GM21723 (cell line): ENCODE results near the gene ADAMTS15.
"Not testable (repeated sequence)": the region's sequence is repeated elsewhere in the genome, so short reads cannot be mapped to it uniquely, and the experiment has no call there.

Source experiments
- ATAC-seq: cut with Tn5 transposase; IDR thresholded peaks from one replicate; pipeline ENCODE4 v1.9.1; 2021; ENCODE audit warnings: mild to moderate bottlenecking, moderate library complexity; ENCODE audit not compliant: unreplicated experiment

Gene ADAMTS15

DNA sequence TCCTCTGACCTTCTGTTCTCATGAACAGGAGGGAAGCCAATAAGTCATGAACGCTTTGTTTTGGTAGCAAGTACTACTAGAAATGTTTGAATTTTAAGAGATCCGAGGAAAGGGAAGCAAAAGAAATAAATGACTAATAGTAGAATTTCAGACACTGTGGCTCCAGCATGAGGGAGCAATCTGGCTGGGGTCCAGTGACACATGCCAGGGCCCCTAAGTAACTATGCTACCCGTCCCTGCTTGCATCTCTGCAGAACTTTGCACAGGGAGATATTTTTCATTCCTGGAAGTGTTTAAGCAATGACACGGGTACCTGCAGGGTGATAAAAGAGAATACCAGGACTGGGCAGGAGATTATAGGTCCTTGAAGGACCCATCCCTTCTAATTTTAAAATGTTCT is 12.8 kb upstream of the ADAMTS15 start:
- ATAC-seq: no peak

DNA sequence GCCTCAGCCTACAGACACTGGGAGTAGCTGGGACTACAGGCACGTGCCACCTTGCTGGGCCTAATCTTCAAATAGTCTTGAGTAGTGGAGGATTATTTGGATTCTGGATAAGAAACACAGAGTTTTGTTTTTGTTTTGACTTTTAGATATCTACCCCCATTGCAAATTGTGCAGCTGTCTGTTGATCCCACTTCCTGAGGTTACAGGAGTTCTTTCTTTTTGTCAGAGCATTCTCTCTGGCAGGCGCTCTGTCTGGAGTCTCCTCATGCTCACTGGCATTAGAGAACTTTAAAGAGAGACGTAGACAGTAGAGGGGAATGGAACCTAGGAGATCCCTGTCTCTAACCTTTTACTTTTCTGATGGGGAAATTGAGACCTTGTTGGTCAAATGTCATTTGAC is 12.3 kb upstream of the ADAMTS15 start:
- ATAC-seq: no peak

DNA sequence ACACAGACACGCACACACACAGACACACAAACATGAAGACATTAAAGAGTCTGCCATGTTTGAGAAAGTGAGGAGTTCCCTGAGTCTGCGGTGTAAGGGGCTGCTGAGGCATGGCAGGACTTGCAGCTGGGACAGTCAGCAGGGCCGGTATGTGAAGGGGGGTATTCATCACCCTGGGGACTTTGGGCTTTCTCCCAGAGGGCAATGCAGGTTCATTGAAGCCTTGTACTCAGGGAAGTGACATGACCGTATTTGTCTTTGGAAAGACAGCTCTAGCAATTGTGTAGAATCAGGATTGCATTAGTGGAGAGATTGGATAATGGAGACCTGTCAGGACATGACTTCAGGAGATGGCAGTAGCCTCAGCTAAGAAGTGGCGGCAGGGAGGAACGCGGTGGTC is 10.6 kb upstream of the ADAMTS15 start:
- ATAC-seq: no peak

DNA sequence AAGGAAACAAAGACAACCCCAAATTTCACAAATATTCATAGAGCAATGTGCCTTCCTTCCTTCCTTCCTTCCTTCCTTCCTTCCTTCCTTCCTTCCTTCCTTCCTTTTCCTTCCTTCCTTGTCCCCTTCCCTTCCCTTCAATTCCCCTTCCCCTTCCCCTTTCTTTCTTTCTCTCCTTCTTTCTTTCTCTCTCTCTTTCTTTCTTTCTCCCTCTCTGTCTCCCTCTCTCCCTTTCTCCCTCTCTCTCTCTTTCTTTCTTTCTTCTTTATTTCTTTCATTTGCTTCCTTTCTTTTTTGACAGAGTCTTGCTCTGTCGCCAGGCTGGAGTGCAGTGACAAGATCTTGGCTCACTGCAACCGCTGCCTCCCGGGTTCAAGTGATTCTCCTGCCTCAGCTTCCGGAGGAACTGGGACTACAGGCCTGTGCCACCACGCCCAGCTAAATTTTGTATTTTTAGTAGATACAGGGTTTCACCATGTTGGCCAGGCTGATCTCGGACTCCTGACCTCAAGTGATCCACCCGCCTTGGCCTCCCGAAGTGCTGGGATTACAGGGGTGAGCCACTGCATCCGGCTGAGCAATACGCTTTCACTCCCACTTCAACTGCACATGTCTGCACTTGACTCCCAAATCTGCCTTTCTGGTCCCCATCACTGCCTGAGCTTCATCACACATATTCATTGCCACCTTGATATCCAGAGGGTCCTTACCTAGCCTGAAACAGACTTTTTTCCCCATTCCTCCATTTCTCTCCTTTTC is 9.9 kb upstream of the ADAMTS15 start:
- ATAC-seq: not testable (repeated sequence)

DNA sequence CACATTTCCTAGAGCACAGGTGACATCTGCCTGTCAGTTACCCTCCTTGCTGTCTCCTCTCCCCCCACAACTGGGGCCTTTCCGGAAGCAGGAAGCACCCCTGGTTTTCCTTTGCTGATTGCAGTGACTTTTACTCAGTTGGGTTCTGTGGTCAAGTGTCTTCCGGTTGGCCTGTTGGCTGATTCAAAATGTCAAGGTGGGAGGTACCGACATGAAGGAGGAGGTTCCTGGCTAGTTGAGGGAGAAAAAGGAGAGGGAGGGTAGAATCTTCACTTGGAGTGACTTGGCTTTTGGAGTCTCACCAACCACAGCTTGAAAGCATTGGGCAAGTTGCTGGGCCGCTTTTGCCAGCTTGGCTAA is 9.3 kb upstream of the ADAMTS15 start:
- no peak for ATAC-seq

DNA sequence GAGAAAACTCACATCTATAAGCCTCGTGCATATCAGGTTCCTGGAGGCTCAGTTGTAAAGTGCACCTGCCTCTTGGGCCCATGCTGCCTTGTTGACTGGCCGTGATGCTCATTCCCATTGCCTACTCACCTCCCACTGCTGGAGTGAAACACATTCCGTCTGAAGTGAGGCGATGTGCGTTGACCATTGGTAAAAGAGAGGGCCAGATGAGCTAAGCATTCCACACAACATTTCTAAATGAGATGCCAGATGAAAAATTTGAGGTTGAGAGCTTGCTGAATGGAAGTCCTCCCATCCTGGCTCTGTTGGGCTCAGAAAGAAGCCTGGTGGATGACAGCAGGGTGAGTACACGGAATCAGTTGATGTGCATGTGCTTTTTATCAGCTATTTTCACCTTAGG is 8.6 kb upstream of the ADAMTS15 start:
- no peak for ATAC-seq

DNA sequence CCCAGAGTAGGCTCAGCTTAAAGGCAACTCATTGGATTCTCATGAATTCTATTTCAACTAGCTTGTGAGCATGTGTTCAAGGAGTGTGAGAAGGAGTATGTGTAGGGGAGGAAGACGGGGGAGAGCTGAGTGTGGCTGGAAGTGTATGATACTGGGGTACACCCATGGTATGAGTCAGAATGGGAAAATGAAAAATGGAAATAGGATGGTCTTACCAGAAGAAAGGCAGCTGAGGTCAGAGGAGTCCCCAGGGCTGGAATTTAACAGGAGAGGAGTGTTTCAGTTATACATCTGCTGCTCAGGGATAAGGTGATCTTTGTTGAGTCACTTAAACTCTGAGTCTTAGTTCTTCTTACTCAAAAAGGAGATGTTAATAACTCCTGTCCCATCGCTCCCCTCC is 6.7 kb upstream of the ADAMTS15 start:
- no peak for ATAC-seq

DNA sequence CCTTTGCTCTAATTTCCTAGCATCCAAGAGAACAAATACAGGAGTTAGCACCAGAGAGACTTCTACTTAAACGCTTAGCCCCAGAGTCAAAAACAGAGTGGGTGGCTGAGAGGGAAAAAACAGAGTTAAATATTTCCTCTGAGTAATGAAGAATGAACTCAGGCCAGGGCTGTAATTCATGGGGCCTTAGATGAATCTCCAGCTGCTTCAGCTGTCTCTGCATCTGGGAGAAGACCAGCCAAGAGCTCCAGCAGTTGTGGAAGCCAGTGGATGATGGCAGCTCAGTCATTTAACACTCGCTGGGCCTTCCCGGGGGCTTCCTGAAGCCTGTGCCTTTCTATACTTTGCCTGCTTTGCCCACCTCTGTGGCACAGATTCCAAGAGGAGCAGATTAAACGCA is 5.7 kb upstream of the ADAMTS15 start:
- no peak for ATAC-seq

DNA sequence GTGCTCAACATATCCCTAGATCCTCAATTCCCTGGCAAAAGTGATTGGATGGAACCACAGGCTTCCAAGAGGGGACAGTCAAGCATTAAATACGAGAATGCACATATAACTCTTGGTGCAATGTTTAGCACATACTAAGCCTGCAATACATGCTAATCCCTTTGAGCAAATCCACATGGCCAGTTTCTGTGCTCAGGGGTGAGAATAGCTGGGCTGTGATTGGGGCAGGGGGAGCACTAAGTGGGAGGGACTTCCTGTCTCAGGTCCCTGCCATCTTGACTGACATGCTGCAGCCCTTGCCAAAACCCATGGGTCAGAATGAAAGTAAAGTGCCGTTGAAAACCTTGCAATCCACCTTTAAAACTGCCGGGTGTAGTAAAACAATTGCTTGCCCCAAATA is 2.7 kb upstream of the ADAMTS15 start:
- ATAC-seq: no peak

DNA sequence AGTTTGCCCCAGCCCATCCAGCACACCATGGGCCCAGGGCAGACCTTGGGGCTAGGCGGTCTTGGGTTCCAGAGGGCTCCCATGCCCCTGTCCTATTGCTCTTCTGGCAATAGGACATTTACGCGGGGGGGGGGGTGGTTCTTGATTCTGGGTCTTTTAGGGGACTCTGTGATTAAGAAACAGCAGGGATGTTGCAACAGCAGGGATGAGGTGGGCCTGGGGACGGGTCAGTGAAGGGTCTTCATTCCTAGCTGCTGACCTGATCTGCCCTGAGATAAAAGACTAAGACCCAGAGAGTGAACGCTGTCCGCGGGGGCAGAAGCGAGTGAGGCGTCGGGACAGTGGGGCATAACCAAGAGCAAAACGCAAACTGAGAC is 418 bp upstream of the ADAMTS15 start:
- no peak for ATAC-seq

DNA sequence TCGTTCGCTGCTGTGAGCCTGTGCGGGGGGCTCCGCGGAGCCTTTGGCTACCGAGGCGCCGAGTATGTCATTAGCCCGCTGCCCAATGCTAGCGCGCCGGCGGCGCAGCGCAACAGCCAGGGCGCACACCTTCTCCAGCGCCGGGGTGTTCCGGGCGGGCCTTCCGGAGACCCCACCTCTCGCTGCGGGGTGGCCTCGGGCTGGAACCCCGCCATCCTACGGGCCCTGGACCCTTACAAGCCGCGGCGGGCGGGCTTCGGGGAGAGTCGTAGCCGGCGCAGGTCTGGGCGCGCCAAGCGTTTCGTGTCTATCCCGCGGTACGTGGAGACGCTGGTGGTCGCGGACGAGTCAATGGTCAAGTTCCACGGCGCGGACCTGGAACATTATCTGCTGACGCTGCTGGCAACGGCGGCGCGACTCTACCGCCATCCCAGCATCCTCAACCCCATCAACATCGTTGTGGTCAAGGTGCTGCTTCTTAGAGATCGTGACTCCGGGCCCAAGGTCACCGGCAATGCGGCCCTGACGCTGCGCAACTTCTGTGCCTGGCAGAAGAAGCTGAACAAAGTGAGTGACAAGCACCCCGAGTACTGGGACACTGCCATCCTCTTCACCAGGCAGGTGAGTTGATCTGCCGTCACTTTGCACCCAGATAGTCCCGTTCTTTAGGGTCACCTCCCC is 1.0 kb downstream of the ADAMTS15 start:
- ATAC-seq: no peak

DNA sequence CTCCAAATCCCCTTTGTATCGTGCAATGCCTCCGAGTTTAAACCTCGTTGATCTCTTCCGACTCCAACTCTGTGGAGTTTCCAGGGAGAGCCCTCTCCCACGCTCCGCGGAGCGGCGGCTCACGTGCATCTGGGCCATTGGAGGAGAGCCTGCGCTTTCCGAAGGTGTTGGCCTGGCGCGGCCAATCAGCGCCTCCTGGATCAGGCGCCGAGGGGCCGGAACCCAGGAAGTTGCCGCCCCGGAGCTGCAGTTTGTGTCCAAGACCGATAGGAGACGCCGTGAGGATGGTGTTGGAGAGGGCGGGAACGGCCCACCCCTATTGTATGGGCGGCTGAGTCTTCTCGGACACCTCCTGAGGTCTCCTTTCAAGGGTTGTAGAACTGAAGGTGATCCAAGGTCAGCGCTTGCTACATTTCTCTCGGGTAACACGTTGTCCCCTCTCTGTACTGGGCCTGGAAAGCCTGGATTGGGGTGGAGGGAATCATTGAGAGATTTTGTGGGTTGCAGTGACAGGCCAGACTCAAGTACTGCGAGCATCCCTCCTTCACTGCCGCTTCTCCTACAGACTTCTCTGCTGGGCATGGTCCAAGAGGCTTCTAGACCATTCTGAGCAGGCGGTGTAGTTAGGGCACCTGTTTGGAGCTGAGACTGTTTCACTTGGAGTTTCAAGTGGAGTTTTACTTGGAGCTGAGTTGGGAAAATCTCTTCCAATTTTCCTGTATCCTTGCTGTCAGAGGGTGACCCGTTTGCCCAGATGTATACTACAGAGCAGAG is 1.7 kb downstream of the ADAMTS15 start:
- no peak for ATAC-seq

DNA sequence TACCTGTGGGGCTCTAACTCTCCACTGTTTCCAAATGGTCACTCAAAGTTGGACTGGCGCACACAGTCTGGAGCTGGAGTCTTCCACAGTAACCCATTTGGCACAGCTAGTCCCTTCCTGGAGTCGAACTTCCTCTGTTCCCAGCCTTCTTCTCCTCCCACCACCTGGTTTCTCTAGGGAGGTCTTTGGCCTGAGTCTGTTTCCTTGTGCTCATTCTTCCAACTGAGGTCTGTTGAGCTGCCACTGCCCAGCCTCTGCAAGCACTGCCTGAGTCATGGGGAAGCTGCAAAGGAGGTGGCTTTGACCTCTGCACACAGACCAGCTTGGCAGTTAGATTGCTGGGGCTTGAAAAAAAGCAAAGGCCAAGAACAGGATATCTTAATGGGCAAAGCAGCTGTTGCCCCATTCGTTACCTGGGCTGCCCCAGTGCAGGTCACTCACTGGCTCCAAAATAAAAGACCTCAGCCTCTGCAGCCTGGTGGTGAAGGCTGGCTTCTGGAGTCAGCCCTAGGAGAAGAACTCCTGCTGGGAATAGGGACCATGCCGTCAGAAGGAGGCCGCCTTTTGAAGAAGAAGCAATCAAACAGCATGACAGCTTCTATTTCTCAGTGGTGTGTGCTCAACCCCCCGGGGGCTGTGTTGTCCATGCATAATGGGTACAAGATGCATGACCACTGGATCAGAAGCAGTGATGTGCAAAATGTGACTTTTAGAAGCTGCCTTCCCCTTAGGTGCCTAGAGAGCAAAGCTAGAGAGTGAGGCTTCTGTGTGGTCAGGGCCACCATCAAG is 3.0 kb downstream of the ADAMTS15 start:
- ATAC-seq: no peak

DNA sequence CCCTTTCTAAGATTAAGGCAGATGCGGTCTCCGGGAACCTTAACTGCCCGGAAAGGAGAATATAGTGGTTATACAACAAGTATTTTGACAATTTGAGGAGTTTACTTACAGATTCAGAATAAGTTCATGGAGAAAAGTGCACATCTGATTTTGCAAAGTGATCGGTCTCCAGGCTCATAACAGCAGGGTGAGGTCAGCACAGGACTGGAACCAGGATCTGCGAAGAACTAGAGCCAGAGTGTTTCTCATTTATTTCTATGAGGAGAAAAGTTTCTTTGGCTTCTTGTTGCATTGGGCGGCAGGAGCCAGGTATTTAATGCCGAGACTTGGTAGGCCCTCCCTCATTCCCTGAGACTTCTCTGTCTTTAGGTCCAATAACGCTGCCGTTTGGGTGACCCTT is 3.7 kb downstream of the ADAMTS15 start:
- ATAC-seq: no peak

DNA sequence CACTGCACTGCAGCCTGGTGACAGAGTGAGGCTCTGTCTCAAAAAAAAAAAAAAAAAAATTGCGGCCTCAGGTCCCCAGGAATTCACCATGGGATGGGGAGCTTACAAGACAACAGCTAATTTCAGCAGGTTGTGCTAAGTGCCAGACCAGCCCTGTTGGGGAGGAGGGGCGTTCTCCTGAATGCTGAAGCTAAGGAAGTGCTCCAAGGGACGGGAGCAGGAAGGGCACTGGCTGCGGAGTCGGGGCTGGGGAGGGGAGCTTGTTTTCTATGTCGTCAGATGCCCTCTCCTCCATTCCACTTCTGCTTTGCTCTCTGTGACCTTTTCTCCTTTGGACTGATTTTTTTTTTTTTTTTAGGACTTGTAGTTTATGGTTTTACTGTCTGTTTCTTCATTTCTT is 4.5 kb downstream of the ADAMTS15 start:
- ATAC-seq: no peak

DNA sequence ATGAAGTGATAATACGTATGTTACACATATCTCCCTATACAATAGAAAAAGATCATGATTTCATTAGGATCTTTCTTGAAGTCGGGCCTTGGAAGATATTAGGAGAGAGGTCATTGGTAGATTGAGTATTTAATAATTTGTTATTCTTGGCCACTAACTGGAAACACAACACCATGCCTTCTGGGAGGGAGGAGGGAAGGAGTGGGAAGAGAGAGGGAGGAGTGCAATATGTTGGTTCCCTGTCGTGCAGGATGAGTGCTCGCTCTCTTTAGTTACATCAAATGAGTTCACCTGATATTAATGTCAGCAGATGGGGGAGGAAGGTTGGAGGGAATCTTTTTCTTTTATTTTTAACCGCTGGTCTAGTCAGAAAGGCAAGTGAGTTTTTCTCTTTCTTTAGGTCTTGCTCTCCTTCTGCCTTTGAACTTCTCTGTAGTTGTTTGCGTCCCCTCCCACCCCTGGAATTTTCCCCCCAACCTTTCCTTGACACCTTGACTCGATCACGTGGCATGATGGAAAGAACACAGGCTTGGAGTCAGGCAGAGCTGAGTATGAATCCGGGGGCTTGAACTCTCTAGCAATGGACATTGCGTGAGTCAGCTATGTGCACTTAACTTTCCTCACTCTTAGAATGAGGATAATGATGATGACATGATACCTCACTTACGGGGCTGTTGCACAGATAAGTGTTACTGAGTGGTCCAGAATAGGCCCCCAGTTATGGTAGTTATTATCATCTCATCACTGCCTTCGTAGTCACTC is 6.2 kb downstream of the ADAMTS15 start:
- ATAC-seq: no peak

DNA sequence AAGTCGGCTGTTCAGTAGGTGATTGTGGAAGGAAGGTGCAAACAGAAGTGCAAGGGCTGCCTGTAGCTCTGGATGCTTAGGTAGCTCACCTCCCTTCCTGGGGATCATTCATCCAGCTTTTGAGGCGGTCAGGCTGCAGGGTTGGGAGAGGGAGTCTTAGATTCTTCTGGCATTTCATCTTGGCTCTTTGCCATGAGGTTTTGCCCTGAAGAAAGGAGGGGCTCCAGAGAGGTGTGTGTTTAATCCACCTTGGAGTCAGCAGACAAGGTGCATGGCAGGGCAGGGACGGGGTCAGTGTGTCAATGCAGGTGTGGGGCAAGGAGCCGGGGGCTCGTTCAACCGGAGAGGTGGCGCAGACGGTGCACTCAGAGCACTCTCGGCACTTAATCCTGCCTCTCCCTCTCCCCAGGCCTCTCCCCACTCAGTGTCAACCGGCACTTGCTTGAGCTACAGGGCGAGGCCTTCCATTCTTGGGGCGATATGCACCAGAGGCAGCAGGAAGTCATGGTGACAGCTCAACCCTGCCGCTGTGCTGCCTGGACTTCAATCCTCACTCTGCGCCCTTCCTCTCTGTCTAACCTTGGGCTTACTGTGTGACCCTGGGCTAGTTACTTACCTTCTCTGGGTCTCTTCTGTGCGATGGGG is 7.2 kb downstream of the ADAMTS15 start:
- no peak for ATAC-seq

DNA sequence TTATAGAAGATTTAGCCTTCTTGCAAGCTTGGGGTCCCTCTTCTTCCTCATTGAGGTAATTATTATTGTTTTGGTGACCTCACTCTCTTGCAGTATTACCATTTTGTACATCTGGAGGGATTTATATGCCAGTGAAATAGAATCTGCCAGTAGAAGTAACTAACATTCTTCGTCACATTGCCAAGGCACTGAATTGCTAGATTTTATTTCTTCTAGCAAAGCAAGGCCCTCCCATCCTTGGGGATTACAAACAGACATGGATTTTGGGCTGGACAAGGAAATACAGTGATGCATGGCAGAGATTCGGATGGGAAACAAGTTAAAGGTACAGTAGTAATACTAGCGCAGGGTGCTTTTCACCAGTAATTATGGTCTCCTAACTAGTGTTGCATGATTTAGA is 7.8 kb downstream of the ADAMTS15 start:
- no peak for ATAC-seq

DNA sequence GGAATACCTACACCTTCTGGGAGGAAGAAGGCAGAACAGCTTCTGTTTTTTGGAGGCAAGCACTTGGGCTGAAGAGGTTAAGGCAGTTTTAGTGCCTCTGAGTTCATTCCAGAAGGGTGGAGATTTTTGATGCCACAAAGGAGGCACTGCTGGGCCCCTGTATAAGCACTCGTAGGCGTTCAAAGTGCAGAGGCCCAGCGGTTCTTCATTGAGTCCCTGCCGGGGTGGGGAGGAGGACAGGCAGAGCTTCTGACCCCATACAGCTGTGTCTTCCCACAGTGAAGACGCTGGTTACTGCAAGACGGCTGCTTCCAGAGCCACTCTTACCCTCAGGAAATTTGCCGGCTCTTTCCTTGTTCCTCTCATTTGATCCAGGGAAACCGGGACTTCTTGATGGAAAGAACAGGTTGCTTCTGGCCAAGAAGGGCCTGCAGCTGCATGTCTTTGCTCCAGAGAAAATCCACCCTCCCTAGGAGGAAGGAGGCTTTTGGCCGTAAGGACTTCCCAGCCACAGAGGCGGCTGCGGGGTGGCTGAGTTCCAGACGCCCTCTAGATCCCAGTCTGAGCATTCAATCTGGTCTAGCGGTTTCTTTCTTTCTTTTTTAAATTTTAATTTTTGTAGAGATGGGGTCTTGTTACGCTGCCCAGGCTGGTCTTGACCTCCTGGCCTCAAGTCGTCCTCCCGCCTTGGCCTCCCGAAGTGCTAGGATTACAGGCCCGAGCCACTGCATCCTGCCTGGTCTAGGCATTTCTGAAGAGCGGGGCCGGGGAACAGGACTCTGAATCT is 9.4 kb downstream of the ADAMTS15 start:
- no peak for ATAC-seq
